ENCODE measurements around the gene CYP2S1.

The CYP2S1 gene

DNA sequence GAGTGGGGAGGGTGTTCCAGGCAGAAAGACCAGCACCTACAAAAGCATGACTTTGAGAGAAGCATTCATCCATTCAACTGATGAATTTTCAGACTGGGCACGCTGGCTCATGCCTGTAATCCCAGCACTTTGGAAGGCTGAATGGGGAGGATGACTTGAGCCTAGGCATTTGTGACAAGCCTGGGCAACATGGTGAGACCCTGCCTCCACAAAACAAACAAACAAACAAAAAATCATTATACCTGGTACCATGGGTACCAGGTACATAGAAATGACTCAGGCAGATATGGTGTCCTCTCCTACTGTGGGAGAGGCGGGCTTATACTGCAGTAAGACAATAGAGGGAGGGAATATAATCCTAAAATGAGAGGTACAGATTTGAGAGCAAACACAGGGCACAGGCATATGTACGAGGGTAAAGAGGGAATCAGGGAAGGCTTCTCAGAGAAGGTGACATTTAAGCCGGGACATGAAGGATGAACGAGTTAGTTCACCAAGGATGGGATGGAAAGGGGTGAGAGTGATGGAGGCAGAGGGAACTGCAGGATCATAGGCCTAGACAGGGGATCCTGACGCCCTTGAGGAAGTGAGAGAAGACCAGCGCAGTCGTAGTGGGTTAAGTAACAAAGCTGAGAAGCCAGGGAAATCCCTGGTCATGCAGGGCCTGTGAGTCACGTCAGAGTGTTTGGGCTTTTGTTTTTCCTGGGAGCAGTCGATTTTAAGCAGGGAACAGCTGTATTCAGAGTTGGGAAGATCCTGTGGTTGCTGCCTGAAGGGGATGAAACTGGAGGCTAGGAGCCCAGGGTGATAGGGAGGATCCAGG lies 2.9 kb downstream of the CYP2S1 start:
- DNase-seq (ENCODE audit: low spot score) = no peak

DNA sequence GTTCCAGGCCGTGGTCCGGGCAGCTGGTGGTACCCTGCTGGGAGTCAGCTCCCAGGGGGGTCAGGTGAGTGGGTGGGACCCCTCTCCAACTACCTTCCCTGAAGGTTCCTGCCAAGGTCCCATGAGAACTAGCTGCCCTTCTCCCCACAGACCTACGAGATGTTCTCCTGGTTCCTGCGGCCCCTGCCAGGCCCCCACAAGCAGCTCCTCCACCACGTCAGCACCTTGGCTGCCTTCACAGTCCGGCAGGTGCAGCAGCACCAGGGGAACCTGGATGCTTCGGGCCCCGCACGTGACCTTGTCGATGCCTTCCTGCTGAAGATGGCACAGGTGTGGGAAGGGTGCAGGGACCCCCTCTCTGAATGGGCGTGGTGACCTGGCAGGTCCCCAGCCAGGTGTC lies 5.5 kb downstream of the CYP2S1 start:
- DNase-seq (ENCODE audit: low spot score) = no peak

DNA sequence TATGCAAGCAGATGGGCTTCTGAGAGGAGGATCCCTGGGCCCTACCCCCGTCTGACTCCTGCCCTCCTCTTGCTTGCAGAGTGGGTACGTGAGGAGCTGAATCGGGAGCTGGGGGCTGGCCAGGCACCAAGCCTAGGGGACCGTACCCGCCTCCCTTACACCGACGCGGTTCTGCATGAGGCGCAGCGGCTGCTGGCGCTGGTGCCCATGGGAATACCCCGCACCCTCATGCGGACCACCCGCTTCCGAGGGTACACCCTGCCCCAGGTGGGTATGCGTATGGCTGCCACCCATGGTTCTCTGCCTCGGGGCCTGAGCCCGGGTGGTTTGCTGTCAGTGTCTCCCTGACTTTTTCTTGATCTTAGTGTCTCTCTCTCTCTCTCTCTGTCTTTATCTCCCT lies 10.4 kb downstream of the CYP2S1 start:
- no peak for DNase-seq (ENCODE audit: low spot score)

DNA sequence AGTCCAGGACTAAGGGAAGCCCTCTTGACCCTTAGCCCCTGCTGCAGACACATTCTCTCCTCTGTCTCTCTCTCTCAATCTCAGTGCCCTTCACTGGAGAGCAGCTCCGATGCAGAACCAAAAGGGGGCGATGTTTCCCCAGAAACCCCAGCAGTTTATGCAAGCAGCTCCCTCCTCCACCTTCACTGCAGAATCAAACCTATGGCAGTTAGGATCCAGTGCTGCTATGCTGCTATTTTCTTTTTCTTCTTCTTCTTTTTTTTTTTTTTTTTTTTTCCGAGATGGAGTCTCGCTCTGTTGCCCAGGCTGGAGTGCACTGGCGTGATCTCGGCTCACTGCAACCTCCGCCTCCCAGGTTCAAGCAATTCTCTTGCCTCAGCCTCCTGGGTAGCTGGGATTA lies 11.3 kb downstream of the CYP2S1 start:
- DNase-seq (ENCODE audit: low spot score) = peak; percentile 87

DNA sequence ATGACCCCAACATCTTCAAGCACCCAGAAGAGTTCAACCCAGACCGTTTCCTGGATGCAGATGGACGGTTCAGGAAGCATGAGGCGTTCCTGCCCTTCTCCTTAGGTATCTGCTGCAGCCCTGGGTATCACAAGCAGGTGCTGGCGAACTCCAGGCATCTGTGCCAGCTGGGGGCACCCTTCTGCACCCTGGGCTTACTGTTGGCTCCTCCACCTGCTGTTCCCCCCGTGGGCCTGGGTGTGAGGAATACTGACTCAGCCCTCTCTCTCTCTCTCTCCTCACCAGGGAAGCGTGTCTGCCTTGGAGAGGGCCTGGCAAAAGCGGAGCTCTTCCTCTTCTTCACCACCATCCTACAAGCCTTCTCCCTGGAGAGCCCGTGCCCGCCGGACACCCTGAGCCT lies 13.0 kb downstream of the CYP2S1 start:
- DNase-seq (ENCODE audit: low spot score) = no peak

DNA sequence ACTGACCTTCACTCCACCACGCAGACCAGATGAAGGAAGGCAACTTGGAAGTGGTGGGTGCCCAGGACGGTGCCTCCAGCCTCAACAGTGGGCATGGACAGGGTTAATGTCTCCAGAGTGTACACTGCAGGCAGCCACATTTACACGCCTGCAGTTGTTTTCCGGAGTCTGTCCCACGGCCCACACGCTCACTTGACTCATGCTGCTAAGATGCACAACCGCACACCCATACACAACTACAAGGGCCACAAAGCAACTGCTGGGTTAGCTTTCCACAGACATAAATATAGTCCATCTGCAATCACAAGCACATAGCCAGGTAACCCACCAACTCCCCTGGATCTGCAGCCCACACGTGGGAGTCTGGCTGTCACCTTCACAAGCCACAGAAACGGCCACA lies 13.4 kb downstream of the CYP2S1 start:
- DNase-seq (ENCODE audit: low spot score) = no peak

DNA sequence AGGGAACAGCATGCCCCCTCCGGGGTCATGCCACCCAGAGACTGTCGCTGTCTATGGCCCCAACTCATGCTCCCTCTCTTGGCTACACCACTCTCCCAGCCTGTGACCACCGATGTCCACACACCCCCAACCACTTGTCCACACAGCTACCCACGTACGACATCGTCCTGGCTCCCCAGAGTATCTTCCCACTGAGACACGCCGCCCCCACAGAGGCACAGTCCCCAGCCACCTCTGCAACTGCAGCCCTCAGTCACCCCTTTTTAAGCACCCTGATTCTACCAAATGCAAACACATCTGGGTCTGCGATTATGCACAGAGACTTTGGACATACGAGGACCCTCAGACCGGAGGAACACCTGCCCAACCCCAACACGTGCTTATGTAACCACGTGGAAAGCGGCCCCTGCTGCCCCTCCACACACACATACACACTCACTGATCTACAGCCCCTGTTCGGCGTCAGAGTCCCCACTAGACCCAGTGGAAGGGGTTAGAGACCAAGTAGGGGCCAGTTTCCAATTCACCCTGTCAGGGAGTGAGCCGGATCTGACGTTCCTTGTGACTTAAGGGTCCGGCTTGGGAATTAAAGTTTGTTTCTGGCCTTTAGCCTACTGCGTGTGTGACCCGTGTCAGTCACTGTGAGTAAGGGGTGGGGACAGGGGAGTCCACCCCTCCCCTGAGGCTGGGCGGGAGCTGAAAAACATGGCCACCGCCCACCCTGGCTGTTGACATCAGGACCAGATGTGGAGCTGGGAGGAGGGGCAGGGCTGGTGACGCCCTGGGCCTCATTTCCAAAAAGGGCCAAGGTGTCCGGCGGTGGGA lies 14.1 kb downstream of the CYP2S1 start:
- DNase-seq (ENCODE audit: low spot score) = peak; percentile 37

DNA sequence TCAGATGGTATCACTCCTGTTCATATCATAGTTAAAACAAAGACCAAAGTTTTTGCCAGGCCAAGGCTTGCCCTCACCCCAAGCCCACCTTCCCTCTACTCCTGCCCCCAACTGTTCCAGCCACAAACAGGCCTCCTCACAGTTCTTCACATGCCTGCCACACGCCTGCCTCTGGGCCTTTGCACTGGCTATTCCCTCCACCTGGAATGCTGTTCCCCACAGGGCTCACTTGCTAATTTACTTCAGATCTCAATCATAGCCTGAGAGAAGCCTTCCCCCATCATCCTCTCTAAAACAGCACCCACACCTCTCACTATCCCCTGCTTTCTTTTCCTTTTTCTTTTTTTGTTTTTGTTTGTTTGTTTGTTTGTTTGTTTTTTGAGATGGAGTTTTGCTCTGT lies 21.1 kb downstream of the CYP2S1 start:
- DNase-seq (ENCODE audit: low spot score) = no peak

DNA sequence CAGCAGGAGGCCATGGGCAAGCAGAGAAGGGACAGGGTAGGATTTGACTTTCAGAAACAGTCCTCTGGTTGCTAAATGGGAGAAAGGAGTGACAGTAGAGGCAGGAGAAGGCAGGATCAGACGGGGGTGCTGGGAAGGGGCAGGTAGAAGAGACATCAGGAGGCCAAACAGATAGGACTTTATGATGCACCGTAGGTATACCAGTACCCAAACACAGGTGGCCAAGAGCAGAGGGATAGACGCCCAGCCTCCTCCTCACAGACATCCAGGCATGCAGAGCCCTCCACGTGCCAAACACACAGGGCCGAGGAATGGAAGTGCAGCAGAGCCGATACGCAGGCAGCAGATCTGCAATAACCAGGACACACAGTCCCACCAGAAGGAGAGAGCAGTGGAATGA lies 24.7 kb downstream of the CYP2S1 start:
- DNase-seq (ENCODE audit: low spot score) = no peak

DNA sequence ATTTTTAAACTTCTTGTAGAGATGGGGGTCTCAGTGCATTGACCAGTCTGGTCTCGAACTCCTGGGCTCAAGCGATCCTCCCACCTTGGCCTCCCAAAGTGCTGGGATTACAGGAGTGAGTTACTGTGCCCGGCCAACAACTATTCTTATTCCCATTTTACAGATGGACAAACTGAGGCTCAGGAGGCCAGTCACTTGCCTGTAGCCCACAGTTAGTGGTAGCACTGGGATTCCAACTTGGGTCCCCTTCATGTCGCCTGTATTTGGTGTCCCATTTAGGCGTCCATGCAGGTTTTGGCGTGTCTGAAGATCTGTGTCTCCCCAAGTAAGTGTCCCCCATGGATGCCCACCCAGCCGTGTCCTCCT lies 25.2 kb downstream of the CYP2S1 start:
- DNase-seq (ENCODE audit: low spot score) = no peak

DNA sequence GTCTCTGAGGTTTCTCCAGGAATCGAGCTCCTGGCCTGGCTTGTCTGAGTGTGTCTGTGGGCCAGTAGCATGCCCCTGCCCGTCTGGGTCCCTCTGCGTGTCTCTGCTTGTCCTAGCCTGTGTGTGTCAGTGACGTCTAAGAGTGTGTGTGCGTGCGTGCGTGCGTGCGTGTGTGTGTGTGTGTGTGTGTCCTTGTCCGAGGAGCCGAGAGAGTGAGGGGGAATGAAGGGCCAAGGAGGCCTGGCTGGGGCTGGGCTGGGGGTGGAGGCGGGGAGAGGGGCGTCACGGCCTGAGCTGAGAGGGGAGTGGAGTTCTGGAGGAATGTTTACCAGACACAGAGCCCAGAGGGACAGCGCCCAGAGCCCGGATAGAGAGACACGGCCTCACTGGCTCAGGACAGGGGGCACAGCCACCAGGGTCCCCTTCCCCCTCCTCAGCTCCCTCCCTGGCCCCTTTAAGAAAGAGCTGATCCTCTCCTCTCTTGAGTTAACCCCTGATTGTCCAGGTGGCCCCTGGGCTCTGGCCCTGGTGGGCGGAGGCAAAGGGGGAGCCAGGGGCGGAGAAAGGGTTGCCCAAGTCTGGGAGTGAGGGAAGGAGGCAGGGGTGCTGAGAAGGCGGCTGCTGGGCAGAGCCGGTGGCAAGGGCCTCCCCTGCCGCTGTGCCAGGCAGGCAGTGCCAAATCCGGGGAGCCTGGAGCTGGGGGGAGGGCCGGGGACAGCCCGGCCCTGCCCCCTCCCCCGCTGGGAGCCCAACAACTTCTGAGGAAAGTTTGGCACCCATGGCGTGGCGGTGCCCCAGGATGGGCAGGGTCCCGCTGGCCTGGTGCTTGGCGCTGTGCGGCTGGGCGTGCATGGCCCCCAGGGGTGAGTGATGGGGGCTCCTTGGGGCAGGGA lies 25.8 kb downstream of the CYP2S1 start, which contains the start of gene AXL:
TSS of gene AXL (plus strand) at position 609 of the 893 bp plus-strand sequence. CDS start at position 779, 170 bp downstream.
- DNase-seq (ENCODE audit: low spot score) = peak; percentile 88

DNA sequence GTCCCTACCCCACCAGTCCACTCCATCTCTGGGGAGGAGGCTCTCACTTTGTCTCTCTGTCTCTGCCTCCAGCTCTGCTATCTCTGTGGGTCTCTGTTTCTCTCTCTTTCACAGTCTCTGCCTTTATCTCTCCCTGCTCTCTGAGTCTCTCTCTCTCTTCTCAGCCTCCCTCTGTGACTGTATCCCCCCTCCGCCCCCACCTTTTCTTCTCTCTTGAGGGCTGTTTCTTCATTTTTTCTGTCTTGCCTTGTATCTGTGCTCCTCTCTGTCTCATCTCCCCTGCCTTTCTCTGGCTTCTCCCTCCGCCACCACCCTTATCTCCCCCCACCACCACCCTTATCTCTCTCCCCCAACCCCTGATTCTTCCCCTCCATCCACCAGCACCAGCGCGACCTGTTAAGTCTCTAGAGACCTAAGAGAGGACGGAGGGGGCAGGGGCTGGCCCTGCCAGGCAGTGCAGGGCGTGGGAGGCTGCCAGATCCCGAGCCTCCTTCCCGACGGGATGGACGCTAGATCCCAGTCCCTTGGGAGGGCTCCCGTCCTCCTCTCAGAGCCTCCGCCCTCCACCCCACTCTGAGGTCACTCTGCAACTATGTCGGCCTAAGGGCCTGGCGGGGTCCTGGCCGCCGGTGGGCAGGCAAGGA lies 27.0 kb downstream of the CYP2S1 start:
- DNase-seq (ENCODE audit: low spot score) = peak; percentile 72

DNA sequence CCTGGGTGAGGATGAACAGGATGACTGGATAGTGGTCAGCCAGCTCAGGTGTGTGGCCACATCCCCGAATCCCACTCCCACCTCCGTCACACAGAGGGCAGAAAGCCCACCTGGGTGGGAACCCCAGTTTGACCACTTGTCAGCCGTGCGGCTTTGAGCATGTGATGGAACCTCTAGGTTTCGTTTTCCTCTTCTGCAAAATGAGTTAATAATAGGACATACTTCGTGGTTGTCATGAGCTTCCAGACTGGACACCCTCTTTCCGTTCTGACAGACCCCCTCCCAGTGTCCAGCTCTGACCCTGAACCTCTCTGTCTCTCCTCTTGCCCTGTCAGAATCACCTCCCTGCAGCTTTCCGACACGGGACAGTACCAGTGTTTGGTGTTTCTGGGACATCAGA lies 27.8 kb downstream of the CYP2S1 start:
- no peak for DNase-seq (ENCODE audit: low spot score)

DNA sequence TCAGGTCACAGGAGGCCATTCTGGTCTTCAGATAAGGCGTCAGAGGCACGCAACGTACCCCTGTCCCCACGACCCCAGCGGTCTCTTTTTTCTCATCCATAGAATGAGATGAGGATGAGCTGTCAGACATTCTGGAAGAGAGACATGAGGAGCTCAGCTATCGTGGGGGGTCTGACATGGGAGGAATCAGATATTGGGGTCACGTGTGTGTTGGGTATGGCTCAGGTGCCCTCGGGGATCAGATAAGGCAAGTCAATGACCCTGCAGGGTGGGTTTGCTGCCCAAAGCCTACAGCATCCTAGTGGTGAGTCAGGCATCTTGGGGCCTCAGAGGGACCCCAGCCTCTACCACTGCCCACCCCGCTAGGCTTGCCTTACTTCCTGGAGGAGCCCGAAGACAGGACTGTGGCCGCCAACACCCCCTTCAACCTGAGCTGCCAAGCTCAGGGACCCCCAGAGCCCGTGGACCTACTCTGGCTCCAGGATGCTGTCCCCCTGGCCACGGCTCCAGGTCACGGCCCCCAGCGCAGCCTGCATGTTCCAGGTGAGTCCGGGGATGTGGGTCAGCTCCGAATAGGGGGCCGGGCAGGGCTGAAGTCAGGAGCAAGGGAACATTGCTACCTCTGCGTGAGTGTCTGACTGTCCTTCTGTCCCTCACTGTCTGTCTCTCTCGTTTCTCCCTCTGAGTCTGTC lies 28.6 kb downstream of the CYP2S1 start:
- no peak for DNase-seq (ENCODE audit: low spot score)

DNA sequence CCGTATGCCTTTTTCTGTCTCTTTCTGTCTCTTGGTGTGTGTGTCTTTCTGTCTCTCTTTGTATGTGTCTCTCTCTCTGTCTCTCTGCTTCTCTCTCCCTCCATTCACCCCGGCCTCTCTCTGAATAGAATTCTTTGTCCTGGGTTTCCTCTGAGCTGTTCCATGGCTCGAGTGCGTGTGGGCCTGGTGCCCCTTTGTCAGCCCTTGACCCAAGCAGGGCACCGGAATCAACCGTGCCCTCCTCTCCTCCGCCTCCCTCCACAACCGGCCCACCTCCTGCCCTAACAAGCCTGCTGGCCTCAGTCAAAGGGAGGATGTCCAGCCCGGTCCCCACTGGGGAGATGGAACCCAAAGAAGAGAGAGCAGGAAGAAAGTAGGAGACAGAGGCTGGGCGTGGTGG lies 29.2 kb downstream of the CYP2S1 start:
- no peak for DNase-seq (ENCODE audit: low spot score)

DNA sequence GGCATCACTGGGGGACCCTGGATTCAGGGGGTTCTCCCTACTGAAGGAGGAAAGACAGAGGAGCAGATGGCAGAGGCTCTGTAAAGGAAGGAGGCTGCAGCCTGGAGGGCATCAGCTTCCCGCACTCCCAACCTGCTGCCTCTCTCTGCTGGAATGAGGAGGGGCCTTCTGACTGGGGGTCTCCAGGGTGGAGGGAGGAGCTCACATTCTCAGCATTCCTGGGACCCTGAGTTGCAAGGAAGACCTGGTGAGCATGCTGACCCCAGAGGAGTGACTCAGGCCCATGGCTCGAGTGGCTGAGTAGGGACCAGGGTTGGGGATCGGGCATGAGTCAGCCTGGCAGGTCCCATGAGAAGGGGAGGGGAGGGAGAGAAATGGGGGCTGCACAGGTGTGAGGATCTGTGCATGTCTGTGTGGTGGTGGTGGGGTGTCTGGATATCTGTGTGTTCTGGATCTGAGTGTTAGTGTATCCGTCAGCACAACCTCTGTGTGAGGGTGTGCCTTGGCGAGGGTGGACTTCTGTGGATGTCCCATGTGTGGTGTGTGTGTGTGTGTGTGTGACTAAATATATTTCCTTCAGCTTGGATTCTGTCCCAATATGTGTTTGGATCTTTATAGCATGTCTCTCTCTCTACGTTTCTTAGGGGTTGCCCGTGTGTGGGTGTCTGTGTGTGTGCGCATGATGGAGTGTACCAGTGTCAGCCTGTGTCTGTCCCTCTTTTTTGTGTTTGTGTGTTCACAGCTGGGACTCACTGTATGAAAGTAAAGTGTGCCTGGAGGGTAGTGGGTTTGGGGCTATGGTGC lies 30.6 kb downstream of the CYP2S1 start:
- DNase-seq (ENCODE audit: low spot score) = peak; percentile 80

DNA sequence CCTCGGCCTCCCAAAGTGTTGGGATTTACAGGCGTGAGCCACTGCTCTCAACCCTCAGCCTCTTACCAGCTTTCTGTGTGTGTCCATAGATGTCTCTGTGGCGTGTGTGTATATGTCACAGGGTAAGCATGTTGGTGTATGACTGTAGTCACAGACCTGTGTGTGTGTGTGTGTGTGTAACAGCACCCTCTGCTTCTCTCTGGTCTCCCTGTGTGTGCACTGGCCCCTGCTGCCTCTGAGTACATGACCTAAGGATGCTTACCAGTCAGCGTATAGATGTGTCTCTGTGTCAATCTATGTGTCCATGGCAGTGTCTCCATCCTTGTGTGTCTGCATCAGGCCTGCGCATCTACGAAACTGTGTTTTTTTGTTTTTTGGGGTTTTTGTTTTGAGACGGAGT lies 31.6 kb downstream of the CYP2S1 start:
- no peak for DNase-seq (ENCODE audit: low spot score)

DNA sequence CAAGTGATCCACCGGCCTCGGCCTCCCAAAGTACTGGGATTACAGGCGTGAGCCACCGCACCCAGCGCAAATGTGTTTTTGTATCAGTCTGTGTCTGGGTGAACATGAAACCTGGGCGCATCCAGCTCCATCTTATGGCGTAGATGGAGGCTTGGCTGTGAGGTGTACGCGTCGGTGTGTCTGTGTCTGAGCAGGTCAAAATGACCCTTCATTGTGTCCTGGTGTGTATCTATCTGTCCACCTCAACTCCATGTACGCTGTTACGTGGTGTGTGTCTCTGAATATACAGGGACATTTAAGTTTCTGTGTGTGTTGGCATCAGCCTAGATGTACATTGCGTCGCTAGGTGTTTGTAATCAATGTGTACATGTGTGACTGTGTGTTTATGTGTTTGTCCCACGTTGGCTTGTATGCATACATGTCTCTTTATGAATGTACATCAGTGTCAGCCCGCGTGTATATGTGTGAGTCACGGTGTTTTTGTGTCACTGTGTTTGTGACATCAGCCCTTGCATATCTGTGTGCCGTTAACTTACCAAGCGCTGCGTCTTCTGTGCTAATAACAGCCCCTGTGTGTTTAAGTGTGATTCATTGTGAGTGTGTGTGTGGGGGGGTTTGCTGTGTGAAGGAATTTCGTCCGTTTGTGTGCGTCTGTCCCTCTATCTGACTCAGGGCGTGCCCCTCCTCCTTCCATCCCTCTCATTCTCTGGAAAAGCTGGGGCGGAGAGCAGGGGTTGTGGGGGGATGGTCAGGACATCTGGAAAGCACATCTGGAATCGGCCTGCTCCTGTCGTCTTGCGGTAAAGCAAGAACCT lies 32.4 kb downstream of the CYP2S1 start:
- DNase-seq (ENCODE audit: low spot score) = peak; percentile 94

Measured in AG08395 (cell line).